ENCODE measurements around the gene KCNRG. TPM values are rescaled to one million over a fixed set of nuclear protein-coding genes. Genes with fewer than 3 reads are reported as not detected.

Gene KCNRG
- total and polyA plus RNA-seq, 2 donors (not counting 1 experiment from before 2014, with no cell fraction given): 0.86 to 3.4 TPM

DNA sequence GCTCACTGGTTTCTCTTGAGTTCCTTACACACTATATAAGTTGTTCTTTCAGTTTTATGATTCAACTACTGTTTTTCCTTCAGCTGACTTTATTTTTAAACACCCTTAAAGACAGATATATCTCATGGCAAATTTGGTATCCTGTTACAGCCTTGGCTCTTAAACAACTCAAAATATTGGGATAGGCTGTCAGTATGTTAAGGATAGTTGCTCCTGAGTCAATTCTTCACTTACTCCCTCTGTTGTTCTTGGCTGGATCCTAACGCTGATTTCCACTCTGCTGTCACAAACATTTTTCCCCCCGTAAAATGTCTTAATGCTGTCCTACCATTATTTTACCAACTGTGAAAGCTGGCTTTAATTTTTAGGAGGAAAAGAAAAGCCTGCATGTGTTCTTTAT, 1.2 kb downstream of the KCNRG start:
- H4K20me1 ChIP-seq (ENCODE audit: control insufficient read depth, insufficient read depth, low read length, poor library complexity, severe bottlenecking): peaks cover 4% of the 10 kb centered on the region
- Mint-ChIP-seq H3K27ac (no peak overlapping the region), H3K27me3 (no peaks in the 10 kb centered on the region), H3K4me1 (peaks cover 40% of the 10 kb centered on the region), H3K4me3 (no peak overlapping the region), H3K9me3 (ENCODE audit: insufficient read depth) (no peaks in the 10 kb centered on the region)
- no peaks in the 10 kb centered on the region for H3K4me1 ChIP-seq (ENCODE audit: control insufficient read depth in 2 of 2, insufficient read depth in 2 of 2, low read length in 2 of 2)
- H3K36me3 ChIP-seq (replicated peaks in 1 of 2; ENCODE audit: control extremely low read depth in 1 of 2, control insufficient read depth in 1 of 2, extremely low read depth in 1 of 2, insufficient read depth in 2 of 2, low read length in 1 of 2): peaks cover 18 to 43% of the 10 kb centered on the region in 2 experiments
- peak overlapping the region in 1 of 2 donors; percentile 45 for H3K27ac ChIP-seq (ENCODE audit: low read length in 2 of 2)
- TF ChIP-seq EZH2 (IDR thresholded peaks at IDR 0.05; ENCODE audit: borderline replicate concordance, insufficient read depth, low read depth, low read length, poor library complexity, severe bottlenecking) (no peak), CTCF (IDR thresholded peaks at IDR 0.05) (no peak)
- POLR2A ChIA-PET: no interaction called here
- H3K27me3 ChIP-seq (replicated peaks in 1 of 4; ENCODE audit: control extremely low read depth in 1 of 4, control insufficient read depth in 3 of 4, insufficient read depth in 4 of 4, low read length in 3 of 4): no peaks in the 10 kb centered on the region
- DNase-seq: no peak
- H3K79me2 ChIP-seq (ENCODE audit: control insufficient read depth, insufficient read depth, low read length): peaks cover 13% of the 10 kb centered on the region
- ATAC-seq (ENCODE audit: low read depth): no peak
- CTCF ChIA-PET: no interaction called here
- WGBS (ENCODE audit: insufficient coverage): no CpG with 5 or more reads among the region's 2 CpGs
- no peak overlapping the region for H3K4me2 ChIP-seq (replicated peaks; ENCODE audit: low read depth, low read length, poor library complexity, severe bottlenecking)
- no peak overlapping the region for H3K9ac ChIP-seq (ENCODE audit: low read length)
- H3K4me3 ChIP-seq (ENCODE audit: control extremely low read depth in 1 of 5, extremely low read depth in 1 of 5, insufficient read depth in 1 of 5, low read depth in 2 of 5, low read length in 4 of 5): no peak overlapping the region
- intact Hi-C loops (cut with micrococcal nuclease): no loop called here
- no peak overlapping the region for H2AFZ ChIP-seq (ENCODE audit: insufficient read depth, low read depth, low read length, poor library complexity, severe bottlenecking)
- H3K9me3 ChIP-seq (ENCODE audit: control extremely low read depth in 1 of 3, control insufficient read depth in 2 of 3, insufficient read depth in 1 of 3, low read length in 2 of 3): no peaks in the 10 kb centered on the region

- H3K9me3 Mint-ChIP-seq (ENCODE audit: insufficient read depth): no peaks in the 10 kb centered on the region
- POLR2A ChIA-PET: interaction anchor here (0.5 to 1.0 kb wide), 2 partner anchors 80 to 225 kb away, joined by 4 to 10 read pairs; partner anchors contain the start of gene KPNA3
- CTCF ChIA-PET: interaction anchor here (1.4 to 1.7 kb wide), 3 partner anchors 16 to 894 kb away, joined by 3 to 8 read pairs (median 5); partner anchors contain the start of gene TRIM13
- Histone ChIP-seq H3K9me3 (ENCODE audit: control extremely low read depth in 1 of 3, control insufficient read depth in 2 of 3, insufficient read depth in 1 of 3, low read length in 2 of 3) (no peaks in the 10 kb centered on the region), H3K27me3 (replicated peaks in 1 of 4; ENCODE audit: control extremely low read depth in 1 of 4, control insufficient read depth in 3 of 4, insufficient read depth in 4 of 4, low read length in 3 of 4) (no peaks in the 10 kb centered on the region), H3K79me2 (ENCODE audit: control insufficient read depth, insufficient read depth, low read length) (peaks cover 19% of the 10 kb centered on the region), H3K4me2 (replicated peaks; ENCODE audit: low read depth, low read length, poor library complexity, severe bottlenecking) (no peak overlapping the region), H3K9ac (ENCODE audit: low read length) (no peak overlapping the region), H3K36me3 (replicated peaks in 1 of 2; ENCODE audit: control extremely low read depth in 1 of 2, control insufficient read depth in 1 of 2, extremely low read depth in 1 of 2, insufficient read depth in 2 of 2, low read length in 1 of 2) (peaks cover 19 to 32% of the 10 kb centered on the region in 2 experiments), H3K4me3 (ENCODE audit: control extremely low read depth in 1 of 5, extremely low read depth in 1 of 5, insufficient read depth in 1 of 5, low read depth in 2 of 5, low read length in 4 of 5) (no peak overlapping the region), H3K27ac (ENCODE audit: low read length in 2 of 2) (peak overlapping the region in 1 of 2 donors; percentile 6), H3K4me1 (ENCODE audit: control insufficient read depth in 2 of 2, insufficient read depth in 2 of 2, low read length in 2 of 2) (no peaks in the 10 kb centered on the region), H2AFZ (ENCODE audit: insufficient read depth, low read depth, low read length, poor library complexity, severe bottlenecking) (no peak overlapping the region), H4K20me1 (ENCODE audit: control insufficient read depth, insufficient read depth, low read length, poor library complexity, severe bottlenecking) (peaks cover 4% of the 10 kb centered on the region)
- DNase-seq (no peak), ATAC-seq (ENCODE audit: low read depth) (no peak)
- no peak overlapping the region for H3K4me3 Mint-ChIP-seq
- no peak for TF ChIP-seq CTCF (IDR thresholded peaks at IDR 0.05)
- no peak for TF ChIP-seq EZH2 (IDR thresholded peaks at IDR 0.05; ENCODE audit: borderline replicate concordance, insufficient read depth, low read depth, low read length, poor library complexity, severe bottlenecking)
- intact Hi-C loops (cut with micrococcal nuclease): no loop called here
- no peaks in the 10 kb centered on the region for H3K27me3 Mint-ChIP-seq
- H3K27ac Mint-ChIP-seq: no peak overlapping the region
- peaks cover 33% of the 10 kb centered on the region for H3K4me1 Mint-ChIP-seq
Observed at GRCh38 chr13:50017819-50018218, 2.6 kb downstream of the KCNRG start.

All from B cell (primary cell).